HG03558 (cell line): ENCODE results near the gene GSTA5.
"Not testable (repeated sequence)": the region's sequence is repeated elsewhere in the genome, so short reads cannot be mapped to it uniquely, and the experiment has no call there.

ENCODE experiments used
- ATAC-seq: cut with Tn5 transposase; IDR thresholded peaks from one replicate; pipeline ENCODE4 v1.9.1; 2021; ENCODE audit warnings: moderate number of reproducible peaks; ENCODE audit not compliant: unreplicated experiment; ENCODE audit errors: extremely low read depth

The GSTA5 gene

GRCh38 chr6:52799272-52799671 is 41.3 kb downstream of the GSTA5 start:
- ATAC-seq: not testable (repeated sequence)

- not testable (repeated sequence) for ATAC-seq
Measured at GRCh38 chr6:52794366-52794765, 46.2 kb downstream of the GSTA5 start.

GRCh38 chr6:52790861-52791260 is 49.8 kb downstream of the GSTA5 start:
- ATAC-seq: no peak

- ATAC-seq: not testable (repeated sequence)
Measured at GRCh38 chr6:52789658-52790057, 51.0 kb downstream of the GSTA5 start.

GRCh38 chr6:52788478-52788877 is 52.1 kb downstream of the GSTA5 start:
- ATAC-seq: no peak

GRCh38 chr6:52787917-52788316 is 52.7 kb downstream of the GSTA5 start:
- ATAC-seq: no peak

- no peak for ATAC-seq
Measured at GRCh38 chr6:52786249-52786956, 54.2 kb downstream of the GSTA5 start.

- ATAC-seq: not testable (repeated sequence)
Measured at GRCh38 chr6:52782696-52783274, 57.8 kb downstream of the GSTA5 start.

- not testable (repeated sequence) for ATAC-seq
Measured at GRCh38 chr6:52782209-52782608, 58.4 kb downstream of the GSTA5 start.
